ENCODE data around the gene ANKH.

The ANKH gene

DNA sequence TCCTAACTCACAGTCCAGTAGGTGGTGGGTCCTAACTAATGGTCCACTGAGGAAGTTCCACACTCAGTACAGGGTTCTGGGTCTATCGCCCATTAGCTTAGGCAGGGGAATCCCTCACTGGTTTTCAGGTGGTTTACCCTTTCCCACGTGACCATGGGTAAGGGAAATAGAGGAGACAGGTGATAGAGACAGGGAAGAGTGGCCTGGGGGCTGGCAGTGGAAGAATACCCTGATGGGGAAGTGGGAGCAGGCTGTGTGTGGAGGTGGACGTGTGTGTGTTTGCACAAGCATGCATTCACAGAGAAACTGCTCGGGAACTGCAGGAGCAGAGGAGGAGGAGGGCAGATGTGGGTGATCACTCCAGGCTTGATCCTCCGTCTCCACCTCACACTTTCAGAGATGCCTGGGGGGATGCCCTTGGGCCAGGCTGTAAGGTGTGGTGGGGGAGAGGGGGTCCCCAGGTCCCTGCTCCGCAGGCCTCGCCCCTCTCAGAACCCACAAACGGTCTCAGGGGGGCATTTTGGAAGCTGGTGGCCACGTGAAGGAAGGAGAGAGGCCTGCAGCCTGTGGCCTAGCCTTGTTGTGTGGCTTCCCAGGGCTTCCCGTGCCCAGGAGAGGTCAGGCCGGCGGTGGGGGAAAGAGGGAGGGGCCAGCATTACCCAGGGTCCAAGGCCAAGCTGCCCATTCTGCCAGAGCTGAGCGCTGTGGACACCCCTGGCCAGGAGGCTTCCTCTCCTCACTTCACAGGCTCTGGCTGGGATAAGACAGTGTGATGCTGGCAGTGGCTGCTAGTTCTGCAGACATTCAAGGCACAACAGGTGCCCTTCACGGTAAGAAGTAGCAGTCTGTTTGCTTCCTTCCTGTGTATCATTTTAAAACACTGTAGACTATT lies 127.0 kb downstream of the ANKH start:
- Histone ChIP-seq H2AFZ (ENCODE audit: low read depth, low read length) (no peak overlapping the region), H3K4me1 (ENCODE audit: insufficient read depth, low read length) (peaks cover 4% of the 10 kb centered on the region), H3K36me3 (ENCODE audit: insufficient read depth, low read length) (peaks cover 11% of the 10 kb centered on the region), H3K27me3 (ENCODE audit: insufficient read depth, low read length) (no peaks in the 10 kb centered on the region), H3K4me3 (ENCODE audit: low read length) (no peak overlapping the region), H3K9me3 (ENCODE audit: low read length) (no peaks in the 10 kb centered on the region)

DNA sequence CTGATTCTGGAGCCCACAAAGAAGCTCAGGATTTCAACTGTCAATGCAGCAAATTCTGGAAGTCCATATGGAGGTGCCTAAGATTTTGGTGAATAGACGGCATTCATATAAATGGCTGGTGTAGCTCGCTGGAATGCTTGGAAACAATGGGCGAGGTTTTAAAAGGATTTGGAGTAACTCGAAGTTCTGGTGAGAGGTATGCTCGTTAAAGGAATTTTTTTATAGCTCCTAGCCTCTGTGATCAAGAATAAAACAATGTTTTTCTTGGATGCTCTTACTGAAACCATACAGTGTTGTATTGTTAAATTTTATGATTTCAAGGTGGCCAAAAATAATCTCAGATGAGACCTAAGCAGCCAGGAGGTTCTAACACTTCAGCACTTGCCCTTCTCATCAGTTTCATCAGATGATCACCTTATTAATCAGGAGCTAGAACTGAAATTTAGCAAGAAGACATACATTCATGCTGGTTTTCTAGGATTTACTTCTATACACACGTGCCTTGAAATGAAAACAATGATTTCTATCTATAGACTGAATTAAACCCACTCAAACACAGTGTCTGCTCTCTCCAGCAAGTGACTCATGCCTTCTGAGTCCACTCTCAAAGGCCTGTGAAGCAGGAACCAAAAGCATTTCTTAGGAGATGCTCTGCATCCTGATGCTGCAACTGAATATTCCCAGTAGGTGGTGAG lies 127.8 kb downstream of the ANKH start:
- no peak overlapping the region for H2AFZ ChIP-seq (ENCODE audit: low read depth, low read length)
- no peaks in the 10 kb centered on the region for H3K9me3 ChIP-seq (ENCODE audit: low read length)
- H3K27me3 ChIP-seq (ENCODE audit: insufficient read depth, low read length) = no peaks in the 10 kb centered on the region
- H3K4me1 ChIP-seq (ENCODE audit: insufficient read depth, low read length) = peaks cover 4% of the 10 kb centered on the region
- H3K4me3 ChIP-seq (ENCODE audit: low read length) = no peak overlapping the region
- peaks cover 11% of the 10 kb centered on the region for H3K36me3 ChIP-seq (ENCODE audit: insufficient read depth, low read length)

DNA sequence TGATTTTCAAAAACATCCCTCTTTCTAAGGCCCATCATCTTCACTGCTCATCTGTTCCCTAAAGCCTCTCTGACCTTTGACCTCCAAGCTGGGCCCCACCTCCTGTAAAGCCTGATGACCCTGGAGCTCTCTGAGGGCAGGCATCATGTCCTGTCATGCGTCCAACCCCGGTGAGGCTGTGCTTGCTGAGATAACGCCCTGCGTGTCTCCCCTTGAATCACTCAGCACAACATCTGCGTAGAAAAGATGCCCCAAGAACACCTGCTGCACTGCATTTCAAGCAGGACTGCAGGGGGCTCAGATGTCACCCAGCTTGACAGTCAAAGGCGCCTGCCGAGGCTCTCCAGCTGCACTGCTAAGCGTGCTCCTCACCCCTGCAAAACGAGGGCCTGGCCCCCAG lies 129.1 kb downstream of the ANKH start:
- H3K9me3 ChIP-seq (ENCODE audit: low read length) = no peaks in the 10 kb centered on the region
- no peaks in the 10 kb centered on the region for H3K27me3 ChIP-seq (ENCODE audit: insufficient read depth, low read length)
- no peak overlapping the region for H3K4me3 ChIP-seq (ENCODE audit: low read length)
- peaks cover 9% of the 10 kb centered on the region for H3K36me3 ChIP-seq (ENCODE audit: insufficient read depth, low read length)
- peaks cover 4% of the 10 kb centered on the region for H3K4me1 ChIP-seq (ENCODE audit: insufficient read depth, low read length)
- H2AFZ ChIP-seq (ENCODE audit: low read depth, low read length) = no peak overlapping the region

DNA sequence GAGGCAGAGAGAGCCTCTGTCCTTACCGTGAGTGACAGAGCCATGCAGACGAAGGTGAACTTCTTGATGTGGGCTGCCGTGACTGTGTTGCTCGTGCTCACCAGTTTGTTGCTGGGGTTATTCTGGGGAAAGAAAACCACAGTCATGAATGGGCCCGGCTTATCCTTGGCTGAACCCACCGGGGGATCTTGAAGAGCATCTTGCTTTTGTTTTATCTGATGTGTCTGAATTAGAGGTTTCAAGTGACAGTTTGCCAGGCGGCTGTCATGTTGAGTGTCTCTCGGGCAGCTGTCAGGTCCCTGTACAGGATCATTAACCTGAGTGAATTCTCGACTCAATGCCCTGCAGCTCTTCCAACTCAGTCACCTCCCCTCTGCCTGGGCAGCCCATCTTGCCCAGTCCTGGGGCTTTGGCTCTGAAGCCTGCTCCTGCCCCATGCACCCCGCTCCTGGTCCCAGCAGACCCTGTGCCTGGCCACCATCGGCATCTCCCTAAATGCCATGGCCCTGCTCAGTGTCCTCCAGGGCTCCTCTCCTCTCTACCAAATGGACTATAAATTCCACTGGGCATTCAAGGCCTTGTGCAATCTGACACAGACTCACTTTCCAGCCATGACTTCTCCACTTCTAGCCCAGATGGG lies 129.7 kb downstream of the ANKH start:
- no peaks in the 10 kb centered on the region for H3K27me3 ChIP-seq (ENCODE audit: insufficient read depth, low read length)
- H3K4me3 ChIP-seq (ENCODE audit: low read length) = no peak overlapping the region
- H2AFZ ChIP-seq (ENCODE audit: low read depth, low read length) = no peak overlapping the region
- no peaks in the 10 kb centered on the region for H3K9me3 ChIP-seq (ENCODE audit: low read length)
- peaks cover 9% of the 10 kb centered on the region for H3K36me3 ChIP-seq (ENCODE audit: insufficient read depth, low read length)
- H3K4me1 ChIP-seq (ENCODE audit: insufficient read depth, low read length) = peaks cover 4% of the 10 kb centered on the region

DNA sequence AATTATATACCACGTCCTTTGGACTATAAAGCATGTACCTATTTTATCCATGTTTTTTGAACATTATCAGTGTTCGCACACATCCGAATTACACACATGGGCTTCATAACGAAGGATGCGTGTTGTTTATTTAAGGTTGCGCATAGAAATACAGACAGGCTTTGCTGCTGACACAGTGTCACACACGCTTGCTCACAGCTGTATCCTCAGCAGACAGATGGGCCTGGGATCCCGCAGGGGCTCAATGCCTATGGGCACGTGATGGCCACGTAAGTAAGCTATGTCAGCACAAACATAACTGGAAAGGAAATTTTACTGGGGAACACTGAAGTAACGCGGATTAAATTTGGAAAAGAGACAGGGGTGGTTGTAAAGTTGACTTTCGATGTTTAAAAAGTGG lies 130.4 kb downstream of the ANKH start:
- Histone ChIP-seq H2AFZ (ENCODE audit: low read depth, low read length) (no peak overlapping the region), H3K36me3 (ENCODE audit: insufficient read depth, low read length) (peaks cover 9% of the 10 kb centered on the region), H3K9me3 (ENCODE audit: low read length) (no peaks in the 10 kb centered on the region), H3K4me3 (ENCODE audit: low read length) (no peak overlapping the region), H3K4me1 (ENCODE audit: insufficient read depth, low read length) (peaks cover 4% of the 10 kb centered on the region), H3K27me3 (ENCODE audit: insufficient read depth, low read length) (no peaks in the 10 kb centered on the region)

DNA sequence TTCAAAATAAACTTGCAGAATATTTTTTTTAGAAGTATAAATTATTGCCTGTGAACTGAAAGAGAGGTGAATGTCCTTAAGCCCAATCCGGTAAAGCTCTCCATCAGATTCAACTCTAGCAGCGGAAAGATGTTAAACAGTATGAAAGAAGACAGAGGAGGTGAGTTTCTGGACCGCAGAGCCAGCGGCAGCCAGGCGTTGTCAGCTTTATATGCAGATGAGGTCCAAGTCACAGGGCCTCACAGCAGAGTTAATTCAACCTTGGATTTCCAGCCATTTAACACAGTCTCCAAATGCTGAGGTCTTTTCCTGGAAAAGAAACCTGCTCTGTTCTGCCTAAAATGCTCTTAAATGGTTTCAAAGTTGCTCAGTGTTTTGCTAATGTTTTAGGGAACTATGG lies 131.6 kb downstream of the ANKH start:
- Histone ChIP-seq H3K4me1 (ENCODE audit: insufficient read depth, low read length) (peaks cover 4% of the 10 kb centered on the region), H3K4me3 (ENCODE audit: low read length) (no peak overlapping the region), H3K36me3 (ENCODE audit: insufficient read depth, low read length) (peaks cover 9% of the 10 kb centered on the region), H2AFZ (ENCODE audit: low read depth, low read length) (no peak overlapping the region), H3K9me3 (ENCODE audit: low read length) (no peaks in the 10 kb centered on the region), H3K27me3 (ENCODE audit: insufficient read depth, low read length) (no peaks in the 10 kb centered on the region)

DNA sequence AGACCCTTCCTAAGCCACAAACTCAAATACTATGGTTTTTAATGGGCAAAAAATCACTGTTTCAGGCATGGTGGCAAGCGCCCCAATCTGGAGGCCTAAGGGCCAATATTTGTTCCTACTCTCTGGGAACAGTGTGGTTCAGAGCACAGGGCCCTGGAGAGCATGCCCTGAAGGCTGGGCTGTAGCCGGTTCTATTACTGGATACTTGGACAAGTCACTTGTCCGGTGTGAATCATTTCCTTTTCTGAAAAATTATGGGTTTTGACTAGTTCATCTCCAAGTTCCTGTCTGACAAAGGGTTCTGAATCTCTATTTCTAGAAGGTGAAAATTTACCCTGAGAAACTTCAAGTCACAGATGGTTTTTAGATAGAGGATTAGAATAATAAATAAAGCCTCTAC lies 132.0 kb downstream of the ANKH start:
- Histone ChIP-seq H3K4me1 (ENCODE audit: insufficient read depth, low read length) (peaks cover 4% of the 10 kb centered on the region), H3K27me3 (ENCODE audit: insufficient read depth, low read length) (no peaks in the 10 kb centered on the region), H2AFZ (ENCODE audit: low read depth, low read length) (no peak overlapping the region), H3K4me3 (ENCODE audit: low read length) (no peak overlapping the region), H3K9me3 (ENCODE audit: low read length) (no peaks in the 10 kb centered on the region), H3K36me3 (ENCODE audit: insufficient read depth, low read length) (peaks cover 5% of the 10 kb centered on the region)

DNA sequence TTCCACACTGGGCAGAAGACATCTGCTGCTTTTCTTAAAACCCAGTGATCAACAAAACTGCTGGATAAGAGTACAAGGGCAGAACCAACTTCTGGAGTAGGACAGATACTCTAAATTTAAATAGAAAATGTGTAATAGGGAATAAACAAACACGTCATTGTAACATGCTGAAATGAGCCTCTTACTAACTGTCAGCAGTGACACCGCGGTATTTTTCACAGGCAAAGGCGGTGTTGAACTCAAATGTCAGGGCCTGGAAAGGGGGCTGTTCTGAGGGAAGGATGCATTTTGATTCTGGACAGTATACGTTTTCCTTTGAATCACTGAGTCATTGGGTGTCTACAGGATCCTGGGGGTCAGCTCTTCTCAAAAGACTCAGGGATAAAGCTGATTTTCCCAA lies 133.5 kb downstream of the ANKH start:
- Histone ChIP-seq H3K36me3 (ENCODE audit: insufficient read depth, low read length) (peaks cover 5% of the 10 kb centered on the region), H2AFZ (ENCODE audit: low read depth, low read length) (no peak overlapping the region), H3K27me3 (ENCODE audit: insufficient read depth, low read length) (no peaks in the 10 kb centered on the region), H3K4me1 (ENCODE audit: insufficient read depth, low read length) (peaks cover 4% of the 10 kb centered on the region), H3K4me3 (ENCODE audit: low read length) (no peak overlapping the region), H3K9me3 (ENCODE audit: low read length) (no peaks in the 10 kb centered on the region)

- Histone ChIP-seq H3K4me3 (ENCODE audit: low read length) (no peak overlapping the region), H2AFZ (ENCODE audit: low read depth, low read length) (no peak overlapping the region), H3K9me3 (ENCODE audit: low read length) (no peaks in the 10 kb centered on the region), H3K36me3 (ENCODE audit: insufficient read depth, low read length) (peaks cover 5% of the 10 kb centered on the region), H3K4me1 (ENCODE audit: insufficient read depth, low read length) (peaks cover 4% of the 10 kb centered on the region), H3K27me3 (ENCODE audit: insufficient read depth, low read length) (no peaks in the 10 kb centered on the region)
Measured at GRCh38 chr5:14737291-14737690, 134.3 kb downstream of the ANKH start.

DNA sequence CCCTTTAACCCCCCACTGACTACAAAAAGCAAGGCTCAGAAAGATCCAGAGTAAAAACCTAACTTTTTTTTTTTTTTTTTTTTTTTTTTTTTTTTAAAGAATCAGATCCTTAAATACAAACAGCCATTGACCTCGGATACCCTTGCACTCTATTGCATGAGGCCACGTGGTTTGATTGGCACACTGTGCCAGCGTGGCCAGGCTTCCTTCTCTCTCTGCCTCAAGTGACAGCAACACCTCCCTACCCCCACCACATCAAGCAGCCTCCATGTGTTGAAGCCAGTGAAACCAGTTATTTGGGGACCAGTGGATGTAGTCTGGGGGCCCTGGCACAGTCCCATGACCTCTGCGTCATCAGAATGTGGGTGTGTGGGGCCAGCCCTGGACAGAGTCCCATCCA lies 135.6 kb downstream of the ANKH start:
- H2AFZ ChIP-seq (ENCODE audit: low read depth, low read length) = no peak overlapping the region
- H3K4me1 ChIP-seq (ENCODE audit: insufficient read depth, low read length) = peaks cover 4% of the 10 kb centered on the region
- H3K4me3 ChIP-seq (ENCODE audit: low read length) = no peak overlapping the region
- H3K27me3 ChIP-seq (ENCODE audit: insufficient read depth, low read length) = no peaks in the 10 kb centered on the region
- no peaks in the 10 kb centered on the region for H3K36me3 ChIP-seq (ENCODE audit: insufficient read depth, low read length)
- H3K9me3 ChIP-seq (ENCODE audit: low read length) = no peaks in the 10 kb centered on the region

DNA sequence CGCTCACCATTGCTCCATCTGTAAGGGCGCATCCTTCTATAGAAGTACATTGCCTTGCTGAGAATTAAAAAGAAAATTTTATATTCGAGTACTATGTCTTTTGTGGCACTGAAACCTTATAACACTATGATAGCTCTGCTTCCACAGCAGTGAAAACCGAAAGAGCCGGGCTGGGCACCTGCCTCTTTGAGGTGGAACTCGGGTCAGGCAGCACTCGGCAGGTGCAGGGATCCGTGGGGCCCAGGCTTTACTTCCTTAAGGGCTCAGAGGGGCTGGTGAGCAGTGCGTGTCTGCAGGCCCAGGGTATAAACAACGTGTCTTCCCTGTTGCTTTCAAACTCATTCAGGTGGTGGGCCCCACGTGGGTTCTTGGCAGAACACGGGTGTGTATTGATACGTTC lies 137.2 kb downstream of the ANKH start:
- Histone ChIP-seq H3K4me3 (ENCODE audit: low read length) (no peak overlapping the region), H3K4me1 (ENCODE audit: insufficient read depth, low read length) (peaks cover 3% of the 10 kb centered on the region), H3K36me3 (ENCODE audit: insufficient read depth, low read length) (no peaks in the 10 kb centered on the region)

GRCh38 chr5:14733661-14734060 lies 137.9 kb downstream of the ANKH start:
- Histone ChIP-seq H3K27me3 (ENCODE audit: insufficient read depth, low read length) (no peaks in the 10 kb centered on the region), H3K4me1 (ENCODE audit: insufficient read depth, low read length) (peaks cover 6% of the 10 kb centered on the region), H3K36me3 (ENCODE audit: insufficient read depth, low read length) (no peaks in the 10 kb centered on the region), H3K9me3 (ENCODE audit: low read length) (no peaks in the 10 kb centered on the region), H3K4me3 (ENCODE audit: low read length) (no peak overlapping the region), H2AFZ (ENCODE audit: low read depth, low read length) (no peak overlapping the region)

More for the DNA sequence above, 137.2 kb downstream of the ANKH start:
- Histone ChIP-seq H2AFZ (ENCODE audit: low read depth, low read length) (no peak overlapping the region), H3K9me3 (ENCODE audit: low read length) (no peaks in the 10 kb centered on the region), H3K27me3 (ENCODE audit: insufficient read depth, low read length) (no peaks in the 10 kb centered on the region)

DNA sequence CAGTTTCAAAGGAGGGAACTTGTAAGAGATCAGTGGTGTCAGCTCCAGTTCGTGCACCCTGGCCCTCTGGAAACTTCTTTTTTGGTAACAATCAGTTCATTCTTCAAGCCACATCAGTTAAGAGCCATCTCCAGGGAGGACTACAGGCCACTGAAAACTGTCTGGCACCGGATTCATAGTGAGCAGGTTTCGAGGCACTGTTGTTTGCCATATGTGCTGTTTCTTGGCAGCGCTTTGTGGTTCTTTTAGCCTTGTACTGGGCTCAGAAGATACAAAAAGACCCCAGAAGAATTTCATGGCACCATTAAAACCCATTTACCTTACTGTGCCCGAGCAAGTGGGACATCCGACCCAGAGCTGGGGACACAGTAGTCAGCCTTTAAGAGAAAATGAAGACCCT lies 138.6 kb downstream of the ANKH start:
- Histone ChIP-seq H3K4me3 (ENCODE audit: low read length) (no peak overlapping the region), H3K27me3 (ENCODE audit: insufficient read depth, low read length) (no peaks in the 10 kb centered on the region), H3K9me3 (ENCODE audit: low read length) (no peaks in the 10 kb centered on the region), H2AFZ (ENCODE audit: low read depth, low read length) (no peak overlapping the region), H3K36me3 (ENCODE audit: insufficient read depth, low read length) (no peaks in the 10 kb centered on the region), H3K4me1 (ENCODE audit: insufficient read depth, low read length) (peaks cover 13% of the 10 kb centered on the region)
